ENCODE measurements around the gene UGT8.

The UGT8 gene

DNA sequence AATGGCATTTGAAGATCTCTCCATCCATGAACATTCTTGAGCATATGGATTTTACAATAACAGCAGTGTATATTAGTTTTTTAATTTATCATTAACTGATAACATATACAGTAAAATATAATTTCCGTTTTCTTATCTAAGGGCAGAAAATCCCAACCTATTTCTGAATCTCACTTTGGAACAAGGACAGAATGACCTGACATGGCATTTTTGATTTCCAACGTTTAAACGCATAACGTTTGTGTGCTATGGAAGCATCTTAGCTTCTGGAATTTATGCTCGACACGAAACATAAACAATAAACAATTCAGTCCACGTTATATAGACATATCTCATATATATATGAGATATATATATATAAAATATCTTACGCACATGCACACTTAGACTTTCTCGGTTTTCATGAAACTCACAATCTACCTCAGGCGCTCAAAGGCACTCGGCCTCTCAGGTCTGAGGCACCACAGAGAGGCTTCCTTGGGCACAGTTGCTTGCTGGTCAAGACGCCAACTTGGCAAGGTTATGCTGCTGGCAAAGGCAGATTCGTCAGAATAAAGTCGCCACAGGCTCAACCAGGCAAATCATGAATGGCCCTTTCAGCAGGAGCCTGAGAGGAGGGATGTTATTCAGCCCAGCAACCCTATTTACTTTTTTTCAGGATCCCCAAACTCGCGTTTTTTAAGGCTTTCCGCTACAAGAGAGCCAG lies 1.0 kb upstream of the UGT8 start:
- peak overlapping the region; percentile 73; the same call in 1 of the 2 replicates for H3K9ac ChIP-seq
- no peaks in the 10 kb centered on the region for H3K27me3 ChIP-seq (ENCODE audit: insufficient read depth, low read depth)
- H2AFZ ChIP-seq (ENCODE audit: low read depth): peak overlapping the region; percentile 97
- peak overlapping the region; percentile 69 for H3K27ac ChIP-seq
- TF ChIP-seq CTCF (conservative IDR thresholded peaks at IDR 0.05; ENCODE audit: low read depth, low read length): no peak
- peaks cover 31% of the 10 kb centered on the region for H3K79me2 ChIP-seq (ENCODE audit: insufficient read depth, low read depth)
- no peaks in the 10 kb centered on the region for H3K36me3 ChIP-seq (ENCODE audit: insufficient read depth)
- H3K4me2 ChIP-seq: peak overlapping the region; percentile 79
- peak overlapping the region; percentile 39 for H3K4me3 ChIP-seq (IDR thresholded peaks at IDR 0.05; ENCODE audit: insufficient read depth, low read depth, low read length)
- 0 out of 2 replicates have a peak, but pooled peaks cover 7% of the 10 kb centered on the region for H4K20me1 ChIP-seq (ENCODE audit: insufficient read depth)
- peaks cover 32% of the 10 kb centered on the region for H3K4me1 ChIP-seq (ENCODE audit: low read depth, poor library complexity, severe bottlenecking)

GRCh38 chr4:114599231-114599902 lies 760 bp downstream of the UGT8 start:
- Histone ChIP-seq H3K4me1 (ENCODE audit: low read depth, poor library complexity, severe bottlenecking) (peaks cover 48% of the 10 kb centered on the region), H3K4me2 (peak overlapping the region; percentile 84), H4K20me1 (ENCODE audit: insufficient read depth) (0 out of 2 replicates have a peak, but pooled peaks cover 7% of the 10 kb centered on the region), H3K36me3 (ENCODE audit: insufficient read depth) (no peaks in the 10 kb centered on the region), H3K4me3 (IDR thresholded peaks at IDR 0.05; ENCODE audit: insufficient read depth, low read depth, low read length) (no peak overlapping the region), H3K27me3 (ENCODE audit: insufficient read depth, low read depth) (no peaks in the 10 kb centered on the region), H3K27ac (peak overlapping the region; percentile 10; the same call in 1 of the 2 replicates), H3K9ac (peak overlapping the region; percentile 73; the same call in 1 of the 2 replicates), H3K79me2 (ENCODE audit: insufficient read depth, low read depth) (peaks cover 48% of the 10 kb centered on the region), H2AFZ (ENCODE audit: low read depth) (peak overlapping the region; percentile 97)
- TF ChIP-seq CTCF (conservative IDR thresholded peaks at IDR 0.05; ENCODE audit: low read depth, low read length): no peak

- H4K20me1 ChIP-seq (ENCODE audit: insufficient read depth): 0 out of 2 replicates have a peak, but pooled peaks cover 7% of the 10 kb centered on the region
- H3K4me1 ChIP-seq (ENCODE audit: low read depth, poor library complexity, severe bottlenecking): peaks cover 55% of the 10 kb centered on the region
- peak overlapping the region; percentile 84 for H3K4me2 ChIP-seq
- peaks cover 53% of the 10 kb centered on the region for H3K79me2 ChIP-seq (ENCODE audit: insufficient read depth, low read depth)
- H3K27me3 ChIP-seq (ENCODE audit: insufficient read depth, low read depth): no peaks in the 10 kb centered on the region
- H3K4me3 ChIP-seq (IDR thresholded peaks at IDR 0.05; ENCODE audit: insufficient read depth, low read depth, low read length): no peak overlapping the region
- no peaks in the 10 kb centered on the region for H3K36me3 ChIP-seq (ENCODE audit: insufficient read depth)
- TF ChIP-seq CTCF (conservative IDR thresholded peaks at IDR 0.05; ENCODE audit: low read depth, low read length): no peak
- H2AFZ ChIP-seq (ENCODE audit: low read depth): peak overlapping the region; percentile 97; the same call in 1 of the 2 replicates
- peak overlapping the region; percentile 10; the same call in 1 of the 2 replicates for H3K27ac ChIP-seq
- peak overlapping the region; percentile 73; the same call in 1 of the 2 replicates for H3K9ac ChIP-seq
These were observed 1.4 kb downstream of the UGT8 start for GRCh38 chr4:114599903-114600552.

- TF ChIP-seq CTCF (conservative IDR thresholded peaks at IDR 0.05; ENCODE audit: low read depth, low read length): no peak
- H4K20me1 ChIP-seq (ENCODE audit: insufficient read depth): 0 out of 2 replicates have a peak, but pooled peaks cover 7% of the 10 kb centered on the region
- H3K4me3 ChIP-seq (IDR thresholded peaks at IDR 0.05; ENCODE audit: insufficient read depth, low read depth, low read length): no peak overlapping the region
- H3K4me1 ChIP-seq (ENCODE audit: low read depth, poor library complexity, severe bottlenecking): peaks cover 60% of the 10 kb centered on the region
- H3K27me3 ChIP-seq (ENCODE audit: insufficient read depth, low read depth): no peaks in the 10 kb centered on the region
- H3K27ac ChIP-seq: peak overlapping the region; percentile 10; the same call in 1 of the 2 replicates
- H2AFZ ChIP-seq (ENCODE audit: low read depth): no peak overlapping the region
- H3K4me2 ChIP-seq: peak overlapping the region; percentile 84
- H3K79me2 ChIP-seq (ENCODE audit: insufficient read depth, low read depth): peaks cover 59% of the 10 kb centered on the region
- no peak overlapping the region; the same call in 1 of the 2 replicates for H3K9ac ChIP-seq
- H3K36me3 ChIP-seq (ENCODE audit: insufficient read depth): no peaks in the 10 kb centered on the region
These were observed 2.1 kb downstream of the UGT8 start for GRCh38 chr4:114600672-114601071.

Data from KMS-11 (cell line).